Measurements from ENCODE around the gene PCDHGA12.
"Not testable (repeated sequence)": the region's sequence is repeated elsewhere in the genome, so short reads cannot be mapped to it uniquely, and the experiment has no call there.

Gene PCDHGA12

GRCh38 chr5:141393267-141393666 is 37.0 kb upstream of the PCDHGA12 start:
- no peak overlapping the region for H3K14ac ChIP-seq (ENCODE audit: low read length)
- no CpG with 5 or more reads among the region's 21 CpGs for WGBS (ENCODE audit: extremely low coverage, insufficient coverage, insufficient read length)
- H3K9ac ChIP-seq (ENCODE audit: low read length), result no peak overlapping the region

DNA sequence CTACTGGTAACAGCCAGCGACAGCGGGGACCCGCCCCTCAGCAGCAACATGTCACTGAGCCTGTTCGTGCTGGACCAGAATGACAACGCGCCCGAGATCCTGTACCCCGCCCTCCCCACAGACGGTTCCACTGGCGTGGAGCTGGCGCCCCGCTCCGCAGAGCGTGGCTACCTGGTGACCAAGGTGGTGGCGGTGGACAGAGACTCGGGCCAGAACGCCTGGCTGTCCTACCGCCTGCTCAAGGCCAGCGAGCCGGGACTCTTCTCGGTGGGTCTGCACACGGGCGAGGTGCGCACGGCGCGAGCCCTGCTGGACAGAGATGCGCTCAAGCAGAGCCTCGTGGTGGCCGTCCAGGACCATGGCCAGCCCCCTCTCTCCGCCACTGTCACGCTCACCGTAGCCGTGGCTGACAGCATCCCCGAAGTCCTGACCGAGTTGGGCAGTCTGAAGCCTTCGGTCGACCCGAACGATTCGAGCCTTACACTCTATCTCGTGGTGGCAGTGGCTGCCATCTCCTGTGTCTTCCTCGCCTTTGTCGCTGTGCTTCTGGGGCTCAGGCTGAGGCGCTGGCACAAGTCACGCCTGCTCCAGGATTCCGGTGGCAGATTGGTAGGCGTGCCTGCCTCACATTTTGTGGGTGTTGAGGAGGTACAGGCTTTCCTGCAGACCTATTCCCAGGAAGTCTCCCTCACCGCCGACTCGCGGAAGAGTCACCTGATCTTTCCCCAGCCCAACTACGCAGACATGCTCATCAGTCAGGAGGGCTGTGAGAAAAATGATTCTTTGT is 35.7 kb upstream of the PCDHGA12 start:
- no CpG with 5 or more reads among the region's 53 CpGs for WGBS (ENCODE audit: extremely low coverage, insufficient coverage, insufficient read length)

More at GRCh38 chr5:141393267-141393666, 37.0 kb upstream of the PCDHGA12 start:
- Histone ChIP-seq H2BK5ac (ENCODE audit: low read depth, low read length, poor library complexity) (no peak overlapping the region), H3K79me1 (ENCODE audit: low read length) (no peaks in the 10 kb centered on the region), H4K91ac (ENCODE audit: low read depth, low read length) (no peak overlapping the region), H3K9me3 (ENCODE audit: insufficient read depth, low read depth, low read length) (peaks cover 39% of the 10 kb centered on the region), H3K18ac (ENCODE audit: low read length) (no peak overlapping the region), H2AK5ac (ENCODE audit: low read length) (no peak overlapping the region), H2AFZ (ENCODE audit: insufficient read depth, low read length, poor library complexity) (no peak overlapping the region), H3K36me3 (ENCODE audit: control insufficient read depth in 1 of 2, insufficient read depth in 2 of 2, low read length in 2 of 2) (peaks cover 19 to 27% of the 10 kb centered on the region in 2 experiments), H2BK12ac (ENCODE audit: low read length) (no peak overlapping the region), H3K4me1 (ENCODE audit: control insufficient read depth in 1 of 2, insufficient read depth in 2 of 2, low read length in 2 of 2) (no peaks in the 10 kb centered on the region), H4K12ac (ENCODE audit: low read depth, low read length) (no peak overlapping the region), H3K23ac (ENCODE audit: low read length) (no peak overlapping the region), H3K27me3 (ENCODE audit: insufficient read depth, low read length) (no peaks in the 10 kb centered on the region), H2BK120ac (ENCODE audit: insufficient read depth, low read length, poor library complexity) (no peak overlapping the region), H3K27ac (ENCODE audit: low read depth, low read length) (no peak overlapping the region), H3K4me3 (ENCODE audit: low read depth, low read length) (no peak overlapping the region), H4K8ac (ENCODE audit: low read depth, low read length) (no peak overlapping the region), H3K79me2 (ENCODE audit: control insufficient read depth, insufficient read depth, low read length, poor library complexity) (no peaks in the 10 kb centered on the region), H3K4ac (ENCODE audit: low read depth, low read length) (no peak overlapping the region), H3K4me2 (ENCODE audit: low read length) (no peak overlapping the region)
- no peak for DNase-seq

GRCh38 chr5:141397756-141398551 is 32.4 kb upstream of the PCDHGA12 start, which contains the start of gene PCDHGB5:
Gene PCDHGB5 (plus strand): TSS chr5:141397947. CDS start chr5:141398128, 181 bp downstream.
- not testable (repeated sequence) for H4K12ac ChIP-seq (ENCODE audit: low read depth, low read length); H4K8ac ChIP-seq (ENCODE audit: low read depth, low read length); H2AFZ ChIP-seq (ENCODE audit: insufficient read depth, low read length, poor library complexity); H3K4me3 ChIP-seq (ENCODE audit: low read depth, low read length); H3K79me1 ChIP-seq (ENCODE audit: low read length); H3K18ac ChIP-seq (ENCODE audit: low read length); H2BK12ac ChIP-seq (ENCODE audit: low read length); H3K4me2 ChIP-seq (ENCODE audit: low read length); H3K4ac ChIP-seq (ENCODE audit: low read depth, low read length); H2BK120ac ChIP-seq (ENCODE audit: insufficient read depth, low read length, poor library complexity); H3K4me1 ChIP-seq (ENCODE audit: control insufficient read depth in 1 of 2, insufficient read depth in 2 of 2, low read length in 2 of 2); H3K79me2 ChIP-seq (ENCODE audit: control insufficient read depth, insufficient read depth, low read length, poor library complexity); H3K27me3 ChIP-seq (ENCODE audit: insufficient read depth, low read length); H3K27ac ChIP-seq (ENCODE audit: low read depth, low read length); H4K91ac ChIP-seq (ENCODE audit: low read depth, low read length); H3K14ac ChIP-seq (ENCODE audit: low read length); H2BK5ac ChIP-seq (ENCODE audit: low read depth, low read length, poor library complexity); H2AK5ac ChIP-seq (ENCODE audit: low read length); H3K23ac ChIP-seq (ENCODE audit: low read length); H3K9ac ChIP-seq (ENCODE audit: low read length)
- peak in 1 of 2 donors; percentile 57 for DNase-seq
- no CpG with 5 or more reads among the region's 43 CpGs for WGBS (ENCODE audit: extremely low coverage, insufficient coverage, insufficient read length)
- H3K9me3 ChIP-seq (ENCODE audit: insufficient read depth, low read depth, low read length), result peaks cover 32% of the 10 kb centered on the region
- H3K36me3 ChIP-seq (ENCODE audit: control insufficient read depth in 1 of 2, insufficient read depth in 2 of 2, low read length in 2 of 2), result peaks cover 10 to 22% of the 10 kb centered on the region in 2 experiments

More for the DNA sequence above, 35.7 kb upstream of the PCDHGA12 start:
- H3K9ac ChIP-seq (ENCODE audit: low read length); H4K8ac ChIP-seq (ENCODE audit: low read depth, low read length); H3K4me1 ChIP-seq (ENCODE audit: control insufficient read depth in 1 of 2, insufficient read depth in 2 of 2, low read length in 2 of 2); H3K4me2 ChIP-seq (ENCODE audit: low read length); H3K79me2 ChIP-seq (ENCODE audit: control insufficient read depth, insufficient read depth, low read length, poor library complexity); H3K23ac ChIP-seq (ENCODE audit: low read length); H3K79me1 ChIP-seq (ENCODE audit: low read length); DNase-seq; H3K14ac ChIP-seq (ENCODE audit: low read length); H2BK12ac ChIP-seq (ENCODE audit: low read length); H3K27ac ChIP-seq (ENCODE audit: low read depth, low read length); H2AK5ac ChIP-seq (ENCODE audit: low read length); H3K4ac ChIP-seq (ENCODE audit: low read depth, low read length); H4K91ac ChIP-seq (ENCODE audit: low read depth, low read length); H2BK120ac ChIP-seq (ENCODE audit: insufficient read depth, low read length, poor library complexity); H3K27me3 ChIP-seq (ENCODE audit: insufficient read depth, low read length); H3K18ac ChIP-seq (ENCODE audit: low read length); H2BK5ac ChIP-seq (ENCODE audit: low read depth, low read length, poor library complexity); H4K12ac ChIP-seq (ENCODE audit: low read depth, low read length); H2AFZ ChIP-seq (ENCODE audit: insufficient read depth, low read length, poor library complexity): not testable (repeated sequence)
- Histone ChIP-seq H3K9me3 (ENCODE audit: insufficient read depth, low read depth, low read length) (peaks cover 34% of the 10 kb centered on the region), H3K36me3 (ENCODE audit: control insufficient read depth in 1 of 2, insufficient read depth in 2 of 2, low read length in 2 of 2) (peaks cover 17 to 25% of the 10 kb centered on the region in 2 experiments), H3K4me3 (ENCODE audit: low read depth, low read length) (peak overlapping the region; percentile 23)

DNA sequence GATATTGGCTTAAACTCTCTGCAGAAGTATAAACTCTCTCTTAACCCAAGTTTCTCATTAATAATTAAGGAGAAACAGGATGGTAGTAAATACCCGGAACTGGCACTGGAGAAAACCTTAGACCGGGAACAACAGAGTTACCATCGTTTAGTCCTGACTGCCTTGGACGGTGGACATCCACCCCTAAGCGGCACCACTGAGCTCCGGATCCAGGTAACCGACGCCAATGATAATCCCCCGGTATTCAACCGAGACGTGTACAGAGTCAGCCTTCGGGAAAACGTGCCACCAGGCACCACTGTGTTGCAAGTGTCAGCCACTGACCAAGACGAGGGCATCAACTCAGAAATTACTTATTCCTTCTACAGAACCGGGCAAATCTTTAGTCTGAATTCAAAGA is 31.7 kb upstream of the PCDHGA12 start:
- H3K27me3 ChIP-seq (ENCODE audit: insufficient read depth, low read length), result no peaks in the 10 kb centered on the region
- no peak overlapping the region for H3K14ac ChIP-seq (ENCODE audit: low read length)
- H3K27ac ChIP-seq (ENCODE audit: low read depth, low read length), result no peak overlapping the region
- H2BK5ac ChIP-seq (ENCODE audit: low read depth, low read length, poor library complexity), result no peak overlapping the region
- no peak for DNase-seq
- no peak overlapping the region for H2AFZ ChIP-seq (ENCODE audit: insufficient read depth, low read length, poor library complexity)
- no peaks in the 10 kb centered on the region for H3K79me2 ChIP-seq (ENCODE audit: control insufficient read depth, insufficient read depth, low read length, poor library complexity)
- H3K4ac ChIP-seq (ENCODE audit: low read depth, low read length), result no peak overlapping the region
- no peaks in the 10 kb centered on the region for H3K4me1 ChIP-seq (ENCODE audit: control insufficient read depth in 1 of 2, insufficient read depth in 2 of 2, low read length in 2 of 2)
- H3K4me3 ChIP-seq (ENCODE audit: low read depth, low read length), result no peak overlapping the region
- no peaks in the 10 kb centered on the region for H3K79me1 ChIP-seq (ENCODE audit: low read length)
- H2BK120ac ChIP-seq (ENCODE audit: insufficient read depth, low read length, poor library complexity), result no peak overlapping the region
- no peak overlapping the region for H2BK12ac ChIP-seq (ENCODE audit: low read length)
- no peak overlapping the region for H3K4me2 ChIP-seq (ENCODE audit: low read length)
- no peak overlapping the region for H3K18ac ChIP-seq (ENCODE audit: low read length)
- H4K8ac ChIP-seq (ENCODE audit: low read depth, low read length), result no peak overlapping the region
- WGBS (ENCODE audit: extremely low coverage, insufficient coverage, insufficient read length), result no CpG with 5 or more reads among the region's 15 CpGs
- H3K9ac ChIP-seq (ENCODE audit: low read length), result no peak overlapping the region
- H3K9me3 ChIP-seq (ENCODE audit: insufficient read depth, low read depth, low read length), result peaks cover 34% of the 10 kb centered on the region
- no peak overlapping the region for H3K23ac ChIP-seq (ENCODE audit: low read length)
- no peak overlapping the region for H4K12ac ChIP-seq (ENCODE audit: low read depth, low read length)
- H2AK5ac ChIP-seq (ENCODE audit: low read length), result no peak overlapping the region
- H4K91ac ChIP-seq (ENCODE audit: low read depth, low read length), result no peak overlapping the region
- peaks cover 6 to 17% of the 10 kb centered on the region in 2 experiments for H3K36me3 ChIP-seq (ENCODE audit: control insufficient read depth in 1 of 2, insufficient read depth in 2 of 2, low read length in 2 of 2)
